Adrenal gland (tissue), 5 donors: ENCODE results near the gene TANC1.

ENCODE experiments used
- POLR2A ChIP-seq, 2 donors: fragments of 450-650 bp; IDR thresholded peaks; one replicate each; pipeline ENCODE4 v1.6.1; 2017; ENCODE audit warnings: antibody characterized with exemption in 2 of 2, mild to moderate bottlenecking in 2 of 2, moderate library complexity in 1 of 2
- TF ChIP-seq, protein P1 (sequence below), 6 experiments: fragments of 450-650 bp in 4 of 6; fragments of 200-600 bp in 2 of 6; sonication (generic) in 1 of 6; IDR thresholded peaks; 1 replicate in 5 of 6; 2 replicates in 1 of 6; pipeline versions ENCODE4 v1.5.1 to v1.8.0; 2016 to 2021; ENCODE audit warnings: antibody characterized with exemption in 6 of 6, mild to moderate bottlenecking in 2 of 6, moderate library complexity in 1 of 6
- donor health status: DM: no; HTN: no; CAD: no.

DNA sequence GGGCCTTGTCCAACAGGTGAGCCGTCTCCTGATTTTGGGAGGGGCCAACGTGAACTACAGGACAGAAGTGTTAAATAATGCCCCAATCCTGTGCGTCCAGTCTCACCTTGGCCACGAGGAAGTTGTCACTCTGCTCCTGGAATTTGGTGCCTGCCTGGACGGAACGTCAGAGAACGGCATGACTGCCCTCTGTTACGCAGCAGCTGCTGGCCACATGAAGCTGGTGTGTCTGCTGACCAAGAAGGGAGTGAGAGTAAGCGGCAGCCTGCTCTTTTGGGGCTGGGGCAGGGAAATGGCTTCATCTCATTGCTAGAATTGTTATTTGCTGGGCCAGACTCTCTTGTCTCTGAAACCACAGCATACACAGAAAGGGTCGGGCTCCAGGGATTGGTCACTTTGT, 225.8 kb downstream of the TANC1 start:
- TF ChIP-seq POLR2A (IDR thresholded peaks at IDR 0.05), result no peak
- TF ChIP-seq, protein P1, sequence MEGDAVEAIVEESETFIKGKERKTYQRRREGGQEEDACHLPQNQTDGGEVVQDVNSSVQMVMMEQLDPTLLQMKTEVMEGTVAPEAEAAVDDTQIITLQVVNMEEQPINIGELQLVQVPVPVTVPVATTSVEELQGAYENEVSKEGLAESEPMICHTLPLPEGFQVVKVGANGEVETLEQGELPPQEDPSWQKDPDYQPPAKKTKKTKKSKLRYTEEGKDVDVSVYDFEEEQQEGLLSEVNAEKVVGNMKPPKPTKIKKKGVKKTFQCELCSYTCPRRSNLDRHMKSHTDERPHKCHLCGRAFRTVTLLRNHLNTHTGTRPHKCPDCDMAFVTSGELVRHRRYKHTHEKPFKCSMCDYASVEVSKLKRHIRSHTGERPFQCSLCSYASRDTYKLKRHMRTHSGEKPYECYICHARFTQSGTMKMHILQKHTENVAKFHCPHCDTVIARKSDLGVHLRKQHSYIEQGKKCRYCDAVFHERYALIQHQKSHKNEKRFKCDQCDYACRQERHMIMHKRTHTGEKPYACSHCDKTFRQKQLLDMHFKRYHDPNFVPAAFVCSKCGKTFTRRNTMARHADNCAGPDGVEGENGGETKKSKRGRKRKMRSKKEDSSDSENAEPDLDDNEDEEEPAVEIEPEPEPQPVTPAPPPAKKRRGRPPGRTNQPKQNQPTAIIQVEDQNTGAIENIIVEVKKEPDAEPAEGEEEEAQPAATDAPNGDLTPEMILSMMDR (IDR thresholded peaks at IDR 0.05), result no peak
